GM12878 (cell line): Measurements from ENCODE around the gene NSUN2. TPM values are rescaled to one million over a fixed set of nuclear protein-coding genes. Genes with fewer than 3 reads are reported as not detected.

ENCODE experiments used
- ATAC-seq: fragments of 200-7000 bp; cut with Tn5 transposase; 3 replicates; pipeline ENCODE4 v1.9.1; 2020; ENCODE audit warnings: mild to moderate bottlenecking, moderate library complexity
- BruUV-seq: library from RNA; stranded (reverse); fragments of 400-500 nt; replicated peaks from 2 replicates; lab custom pipeline; 2021; lab: Mats Ljungman, UMichigan
- CTCF ChIA-PET: fragments of 300-600 bp; sonication (Branson Sonifier 250); formaldehyde crosslinking; extraction: SDS; loops from one replicate; lab custom pipeline; 2021; ENCODE audit warnings: inconsistent platforms; lab: Yijun Ruan, JAX
- POLR2A ChIA-PET: fragments of 350-600 bp; formaldehyde crosslinking; extraction: SDS; loops from one replicate; lab custom pipeline; 2021; ENCODE audit warnings: inconsistent platforms; lab: Charles Lee
- RAD21 ChIA-PET: fragments of 300-600 bp; sonication (Branson Sonifier 250); formaldehyde crosslinking; loops from one replicate; lab custom pipeline; 2023; ENCODE audit warnings: antibody characterized with exemption; ENCODE audit not compliant: unreplicated experiment; lab: Charles Lee
- SMC1A ChIA-PET: fragments of 300-600 bp; sonication (Branson Sonifier 250); formaldehyde crosslinking; loops from one replicate; lab custom pipeline; 2023; ENCODE audit not compliant: unreplicated experiment, uncharacterized antibody; lab: Charles Lee
- DNase-seq: peaks from one replicate; pipeline ENCODE4 v3.0.0-alpha.2; 2011; ENCODE audit warnings: low read depth, low spot score
- FAIRE-seq: peaks from 3 replicates; lab custom pipeline; 2011; peaks lifted over from hg19 to GRCh38; lab: Jason Lieb, UNC
- H2AFZ ChIP-seq: 2 replicates; pipeline ENCODE4 v1.6.0; 2011; ENCODE audit warnings: low read depth, low read length, control low read depth; ENCODE audit not compliant: control insufficient read depth
- H3K27ac ChIP-seq: 2 replicates; pipeline ENCODE4 v1.5.1; 2011; ENCODE audit warnings: control low read depth; ENCODE audit not compliant: control insufficient read depth, insufficient read depth
- H3K27me3 ChIP-seq, 2 experiments: replicated peaks in 1 of 2; 2 replicates each; pipeline versions ENCODE4 v1.6.0 to v1.6.1; 2011; ENCODE audit warnings: low read length in 1 of 2; ENCODE audit not compliant: control insufficient read depth in 2 of 2, insufficient read depth in 2 of 2
- H3K36me3 ChIP-seq, 2 experiments: 2 replicates each; pipeline ENCODE4 v1.5.1; 2011; ENCODE audit warnings: low read length in 1 of 2; ENCODE audit not compliant: control insufficient read depth in 2 of 2, insufficient read depth in 2 of 2
- H3K4me1 ChIP-seq: 2 replicates; pipeline ENCODE4 v1.6.1; 2011; ENCODE audit warnings: mild to moderate bottlenecking, low read length, moderate library complexity, mixed read lengths; ENCODE audit not compliant: control insufficient read depth, insufficient read depth
- H3K4me2 ChIP-seq: 2 replicates; pipeline ENCODE4 v1.6.0; 2011; ENCODE audit warnings: control low read depth; ENCODE audit not compliant: control insufficient read depth, insufficient read depth
- H3K4me3 ChIP-seq: fragments of 200-600 bp; sonication (generic); 2 replicates; pipeline ENCODE4 v1.5.1; 2016
- H3K79me2 ChIP-seq: 2 replicates; pipeline ENCODE4 v1.6.0; 2011; ENCODE audit warnings: low read length; ENCODE audit not compliant: control insufficient read depth, insufficient read depth
- H3K9ac ChIP-seq: 2 replicates; pipeline ENCODE4 v1.8.0; 2011; ENCODE audit warnings: low read length, control low read depth, mixed read lengths; ENCODE audit not compliant: control insufficient read depth, insufficient read depth
- H3K9me3 ChIP-seq: replicated peaks from 3 replicates; pipeline ENCODE4 v1.5.1; 2011; ENCODE audit warnings: mild to moderate bottlenecking, low read length; ENCODE audit not compliant: control insufficient read depth, insufficient read depth
- H4K20me1 ChIP-seq: 2 replicates; pipeline ENCODE4 v1.6.0; 2011; ENCODE audit not compliant: control insufficient read depth, insufficient read depth
- EZH2 ChIP-seq: IDR thresholded peaks from 2 replicates; pipeline ENCODE4 v1.6.1; 2012; ENCODE audit warnings: low read depth, mild to moderate bottlenecking, control low read depth, inconsistent platforms, low read length, borderline replicate concordance; ENCODE audit not compliant: control insufficient read depth
- RFX5 ChIP-seq: IDR thresholded peaks from 2 replicates; pipeline ENCODE4 v1.6.1; 2011; ENCODE audit warnings: low read depth, low read length, improper control_type of control experiment
- YY1 ChIP-seq: IDR thresholded peaks from 2 replicates; pipeline ENCODE4 v1.6.1; 2011; ENCODE audit warnings: low read depth, mild to moderate bottlenecking, low read length
- ZNF207 ChIP-seq: fragments of 450-650 bp; IDR thresholded peaks from 2 replicates; pipeline ENCODE4 v1.6.1; 2014; ENCODE audit warnings: antibody characterized with exemption, mild to moderate bottlenecking, borderline replicate concordance
- WGBS: methylation state at CpG from one replicate; pipeline ENCODE4 v1.1.6; 2016; ENCODE audit warnings: low lambda C conversion rate; ENCODE audit not compliant: insufficient replicate concordance, insufficient coverage; ENCODE audit errors: missing lambda C conversion rate; 5-methylcytosine and 5-hydroxymethylcytosine counted together
- in situ Hi-C: fragments of 300-500 bp; cut with MboI; formaldehyde crosslinking; loops from 9 replicates; pipeline ENCODE4 v1.14.3; 2018; ENCODE audit warnings: mixed read lengths
- intact Hi-C: fragments of 100-400 bp; cut with micrococcal nuclease; formaldehyde crosslinking; loops from one replicate; pipeline ENCODE4 v1.14.2; 2022; ENCODE audit not compliant: unreplicated experiment
- polyA plus RNA-seq, 11 experiments: library from polyadenylated mRNA; depleted of rRNA in 4 of 11; unstranded in 6 of 11; stranded (reverse) in 5 of 11; fragments of >200 nt; fragmentation: Nextera tagmentation in 4 of 11; fragmentation: Illumina TruSeq in 1 of 11; extraction: Ambion mirVana in 4 of 11; extraction: Trizol in 1 of 11; gene quantifications; 1 replicate in 1 of 11; 2 replicates in 10 of 11; pipeline versions ENCODE4 v1.2.1 to v1.2.3, GENCODE V29; 2011 to 2016; ENCODE audit warnings: inconsistent platforms in 2 of 11, missing spikeins in 2 of 11, low read depth in 1 of 11
- total RNA-seq, 4 experiments: library from RNA; depleted of rRNA in 3 of 4; stranded (reverse); fragments of >200 nt in 3 of 4; fragmentation: Illumina TruSeq in 1 of 4; extraction: Trizol in 1 of 4; gene quantifications; 2 replicates each; pipeline versions ENCODE4 v1.2.1 to v1.2.3, GENCODE V29; 2013 to 2021
- TF ChIP-seq, protein P1 (sequence below): fragments of 150-350 bp; IDR thresholded peaks from 2 replicates; pipeline ENCODE4 v1.6.1; 2014; ENCODE audit warnings: mild to moderate bottlenecking, low read depth, low read length

NSUN2 gene
- total and polyA plus RNA-seq, 10 of the 15 experiments (the other 5 are each of a cell fraction or from before 2014, with no cell fraction given): 8.0 to 112 (median 91.1) TPM

DNA sequence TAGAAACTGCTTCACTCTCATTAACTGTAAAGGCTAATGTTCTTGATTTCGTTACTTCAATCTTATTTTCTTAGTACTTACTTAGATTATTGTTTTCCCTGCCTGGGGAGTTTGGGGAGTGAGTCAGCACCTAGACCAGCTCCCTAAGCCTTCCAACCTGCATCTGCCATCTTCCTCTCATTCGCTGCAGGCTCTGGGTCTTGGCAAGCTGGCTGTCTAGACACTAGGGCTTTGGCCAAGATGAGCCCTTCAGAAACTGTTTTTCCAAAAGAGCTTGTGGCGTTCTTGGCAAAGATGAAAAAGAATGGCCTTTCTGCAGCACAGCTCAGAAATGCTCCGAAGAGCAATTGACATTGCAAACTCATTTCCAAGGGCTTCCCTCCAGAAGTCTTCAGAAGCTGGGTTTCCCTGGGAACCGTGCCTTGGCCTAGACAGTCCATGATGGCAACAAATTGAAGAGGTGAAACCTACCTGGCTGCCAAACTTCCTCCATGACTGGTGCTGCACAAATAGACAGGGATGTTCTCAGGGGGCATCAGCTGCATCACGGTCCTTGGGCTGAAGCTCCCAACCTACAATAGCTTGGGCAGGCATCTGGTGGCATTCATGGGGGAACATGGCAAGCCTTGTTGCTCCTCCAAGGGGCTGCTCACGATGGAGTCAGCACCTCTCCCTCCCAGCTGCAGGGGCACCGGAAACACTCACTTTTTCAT is 76.6 kb downstream of the NSUN2 start:
- no peak for TF ChIP-seq RFX5
- TF ChIP-seq, protein P1, sequence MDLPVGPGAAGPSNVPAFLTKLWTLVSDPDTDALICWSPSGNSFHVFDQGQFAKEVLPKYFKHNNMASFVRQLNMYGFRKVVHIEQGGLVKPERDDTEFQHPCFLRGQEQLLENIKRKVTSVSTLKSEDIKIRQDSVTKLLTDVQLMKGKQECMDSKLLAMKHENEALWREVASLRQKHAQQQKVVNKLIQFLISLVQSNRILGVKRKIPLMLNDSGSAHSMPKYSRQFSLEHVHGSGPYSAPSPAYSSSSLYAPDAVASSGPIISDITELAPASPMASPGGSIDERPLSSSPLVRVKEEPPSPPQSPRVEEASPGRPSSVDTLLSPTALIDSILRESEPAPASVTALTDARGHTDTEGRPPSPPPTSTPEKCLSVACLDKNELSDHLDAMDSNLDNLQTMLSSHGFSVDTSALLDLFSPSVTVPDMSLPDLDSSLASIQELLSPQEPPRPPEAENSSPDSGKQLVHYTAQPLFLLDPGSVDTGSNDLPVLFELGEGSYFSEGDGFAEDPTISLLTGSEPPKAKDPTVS: no peak
- Histone ChIP-seq H3K36me3 (no peaks in the 10 kb centered on the region), H3K27ac (no peak overlapping the region), H3K4me1 (no peaks in the 10 kb centered on the region), H3K9me3 (no peaks in the 10 kb centered on the region; the same call in 2 of the 3 replicates), H4K20me1 (no peaks in the 10 kb centered on the region), H3K79me2 (no peaks in the 10 kb centered on the region), H3K27me3 (peaks cover 0 to 2% of the 10 kb centered on the region in 2 experiments; a peak in 2 of 4 replicates), H2AFZ (no peak overlapping the region), H3K4me2 (no peak overlapping the region), H3K9ac (no peak overlapping the region), H3K4me3 (no peak overlapping the region)
- no peak for DNase-seq
- BruUV-seq: no TSS peak
- in situ Hi-C loops: no loop called here
- ChIA-PET SMC1A (interaction anchor here (1.0 kb wide), 1 partner anchor 62 kb away, joined by 3 read pairs; no protein-coding TSS in a partner anchor), POLR2A (interaction anchor here (0.8 kb wide), 1 partner anchor 9 kb away, joined by 3 read pairs; no protein-coding TSS in a partner anchor), CTCF (no interaction called here), RAD21 (interaction anchor here (0.8 kb wide), 1 partner anchor 189 kb away, joined by 3 read pairs; no protein-coding TSS in a partner anchor)
- intact Hi-C loops: no loop called here
- no peak for FAIRE-seq
- ATAC-seq: no peak
- WGBS: 16% methylated on average over 8 of the region's 8 CpGs

DNA sequence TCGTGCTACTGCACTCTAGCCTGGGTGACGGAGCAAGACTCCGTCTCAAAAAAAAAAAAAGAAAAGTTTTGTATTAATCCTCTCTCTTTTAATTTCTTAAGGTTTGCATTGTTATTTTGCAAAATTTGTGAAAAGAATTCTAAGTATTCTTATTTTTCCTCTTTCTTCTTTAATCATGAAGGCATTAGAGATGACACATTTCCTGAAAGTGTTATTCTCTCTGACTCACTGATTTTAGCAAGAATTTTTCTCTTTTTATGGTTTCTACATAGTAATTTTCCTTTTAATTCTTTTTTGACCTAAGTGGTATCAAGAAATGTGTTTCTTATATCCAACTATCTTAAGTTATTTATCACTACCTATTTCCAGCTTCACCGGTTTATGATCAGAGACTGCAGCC is 78.0 kb downstream of the NSUN2 start:
- FAIRE-seq (no peak), ATAC-seq (no peak), DNase-seq (no peak)
- Histone ChIP-seq H3K27me3 (peaks cover 0 to 2% of the 10 kb centered on the region in 2 experiments; a peak in 2 of 4 replicates), H3K4me2 (no peak overlapping the region), H3K36me3 (no peaks in the 10 kb centered on the region), H3K9me3 (no peaks in the 10 kb centered on the region; the same call in 2 of the 3 replicates), H3K9ac (no peak overlapping the region), H2AFZ (no peak overlapping the region), H4K20me1 (no peaks in the 10 kb centered on the region), H3K27ac (no peak overlapping the region), H3K4me1 (no peaks in the 10 kb centered on the region), H3K79me2 (no peaks in the 10 kb centered on the region), H3K4me3 (no peak overlapping the region)
- intact Hi-C loops: no loop called here
- no TSS peak for BruUV-seq
- ChIA-PET SMC1A (no interaction called here), CTCF (no interaction called here), POLR2A (no interaction called here), RAD21 (no interaction called here)
- in situ Hi-C loops: no loop called here
- no peak for TF ChIP-seq YY1
- no peak for TF ChIP-seq EZH2
- TF ChIP-seq ZNF207: no peak
- 95% methylated on average over 1 of the region's 4 CpGs for WGBS
